ENCODE data around the gene C16orf96. TPM values are rescaled to one million over a fixed set of nuclear protein-coding genes. Genes with fewer than 3 reads are reported as not detected.

C16orf96 gene
- total and polyA plus RNA-seq, 2 of the 8 experiments (the other 6 are each of a cell fraction or from before 2014, with no cell fraction given), result 1.0 to 1.3 TPM

DNA sequence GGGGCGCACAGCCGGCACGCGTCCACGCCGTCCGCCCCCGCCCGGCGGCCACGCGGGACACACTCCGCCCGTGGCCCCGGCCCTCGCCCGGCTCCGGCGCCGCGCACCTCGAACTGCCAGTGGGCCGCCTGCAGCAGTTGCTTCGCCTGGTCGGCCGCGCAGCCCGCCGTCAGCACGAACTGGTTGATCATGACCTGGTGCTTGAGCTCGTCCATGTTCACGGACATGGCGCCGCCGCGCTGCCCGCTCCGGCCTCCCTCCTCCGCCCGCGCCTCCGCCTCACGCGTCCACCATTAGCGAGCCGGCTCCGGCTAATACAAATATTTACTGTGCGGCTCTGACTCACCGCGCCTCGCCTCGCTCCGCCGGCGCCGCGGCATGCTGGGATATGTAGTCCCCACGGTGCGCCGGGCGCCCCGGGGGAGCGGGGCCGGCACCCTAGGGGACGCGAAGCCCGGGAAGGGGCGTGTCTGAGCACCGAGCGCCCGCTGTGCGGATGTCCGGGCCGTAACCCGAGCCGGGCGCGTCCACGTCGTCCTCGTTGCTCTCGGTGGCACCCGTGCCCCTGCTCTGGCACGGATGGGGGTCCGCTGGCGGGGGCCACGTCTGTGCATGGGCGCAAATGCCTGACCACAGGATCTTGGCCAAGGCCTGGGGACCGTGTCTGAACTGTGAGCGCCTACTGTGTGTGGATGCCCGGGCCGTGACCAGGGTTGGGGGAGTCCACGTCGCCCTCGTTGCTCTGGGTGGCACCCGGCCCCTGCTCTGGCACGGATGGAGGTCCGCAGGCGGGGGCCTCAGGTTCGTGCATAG is 58.6 kb downstream of the C16orf96 start, which contains the start of gene UBALD1:
Gene UBALD1, minus strand, starts transcription at position 318 of the 813 bp plus-strand sequence. Its CDS starts 91 bp downstream, at position 227.
- CTCF ChIA-PET (ENCODE audit: partially characterized antibody), result interaction anchor here (0.6 to 2.9 kb wide), 7 partner anchors 9 to 349 kb away, joined by 3 to 17 read pairs (median 4); partner anchors contain the start of gene MGRN1
- TF ChIP-seq RAD21 (IDR thresholded peaks at IDR 0.05 in 1 of 2, conservative IDR thresholded peaks at IDR 0.05 in 1 of 2; ENCODE audit: low read depth in 2 of 2, low read length in 2 of 2) (no peak), SUZ12 (IDR thresholded peaks at IDR 0.05; ENCODE audit: low read length) (no peak), BACH1 (IDR thresholded peaks at IDR 0.05; ENCODE audit: low read length) (peak; percentile 64), MAFK (IDR thresholded peaks at IDR 0.05; ENCODE audit: low read depth, low read length) (no peak), ZNF274 (IDR thresholded peaks at IDR 0.05; ENCODE audit: borderline replicate concordance, extremely low read depth, low read length) (no peak), CHD1 (IDR thresholded peaks at IDR 0.05; ENCODE audit: low read depth, low read length) (no peak; the same call in 1 of the 2 replicates), GABPA (IDR thresholded peaks at IDR 0.05; ENCODE audit: borderline replicate concordance, insufficient read depth, low read length) (no peak), EGR1 (IDR thresholded peaks at IDR 0.05; ENCODE audit: borderline replicate concordance, low read depth, low read length) (no peak), POU5F1 (IDR thresholded peaks at IDR 0.05; ENCODE audit: low read depth, low read length) (no peak), POLR2A (IDR thresholded peaks at IDR 0.05; ENCODE audit: control extremely low read depth in 1 of 2, low read depth in 2 of 2, low read length in 2 of 2) (peak in 1 of 2 experiments; percentile 93; a peak in 2 of 3 replicates), RFX5 (IDR thresholded peaks at IDR 0.05; ENCODE audit: borderline replicate concordance, low read depth, low read length) (no peak)

More for the DNA sequence above, 58.6 kb downstream of the C16orf96 start, which contains the start of gene UBALD1:
- peak within 1 kb of the TSS; percentile 99 for H2BK15ac ChIP-seq (ENCODE audit: low read length)
- peak within 1 kb of the TSS; percentile 87 for H4K5ac ChIP-seq (ENCODE audit: insufficient read length, low read depth, low read length)
- peak within 1 kb of the TSS; percentile 99 for H4K8ac ChIP-seq (ENCODE audit: extremely low read depth, insufficient read depth, low read length)
- peak within 1 kb of the TSS; percentile 99 for H2BK5ac ChIP-seq (ENCODE audit: low read depth, low read length)
- peak within 1 kb of the TSS; percentile 83 to 87 (median 85) for H3K4me3 ChIP-seq (ENCODE audit: extremely low read depth in 1 of 4, insufficient read depth in 2 of 4, low read depth in 3 of 4, low read length in 4 of 4)
- H2BK120ac ChIP-seq (replicated peaks; ENCODE audit: low read depth, low read length), result peak within 1 kb of the TSS; percentile 72
- H4K20me1 ChIP-seq (replicated peaks in 1 of 2; ENCODE audit: control insufficient read depth in 1 of 2, insufficient read depth in 2 of 2, low read length in 2 of 2), result peaks cover 8 to 18% of the 10 kb centered on the region in 2 experiments
- peaks cover 13 to 45% of the 10 kb centered on the region in 2 experiments; a peak in 3 of 4 replicates for H3K79me2 ChIP-seq (ENCODE audit: control insufficient read depth in 1 of 2, insufficient read depth in 2 of 2, low read length in 2 of 2)
- H3K9me3 ChIP-seq (ENCODE audit: insufficient read depth in 2 of 2, low read depth in 1 of 2, low read length in 1 of 2), result no peaks in the 10 kb centered on the region
- POLR2A ChIA-PET (ENCODE audit: partially characterized antibody), result interaction anchor here (0.5 to 13.3 kb wide), 13 partner anchors 10 to 240 kb away, joined by 3 to 126 read pairs (median 5); partner anchors contain the start of genes CDIP1, MGRN1 and ZNF500
- H3K56ac ChIP-seq (replicated peaks; ENCODE audit: insufficient read length, low read depth, low read length), result peak within 1 kb of the TSS; percentile 92
- peaks cover 0 to 52% (median 35%) of the 10 kb centered on the region in 4 experiments; a peak in 6 of 7 replicates for H3K4me1 ChIP-seq (replicated peaks in 1 of 4; ENCODE audit: control insufficient read depth in 3 of 4, insufficient read depth in 4 of 4, low read length in 3 of 4)
- WGBS, 2 experiments (ENCODE audit: extremely low coverage in 1 of 2, insufficient coverage in 1 of 2, insufficient read length in 1 of 2, insufficient replicate concordance in 2 of 2, low coverage in 1 of 2, low lambda C conversion rate in 2 of 2, missing lambda C conversion rate in 1 of 2), result 17% methylated on average over 84 of the region's 100 CpGs; no CpG with 5 or more reads in 1 of the 2 experiments
- H3K4ac ChIP-seq (replicated peaks; ENCODE audit: insufficient read length, low read depth, low read length), result peak within 1 kb of the TSS; percentile 85
- H2AFZ ChIP-seq (ENCODE audit: low read length), result no peak within 1 kb of the TSS
- DNase-seq (ENCODE audit: low read depth in 1 of 2, low spot score in 2 of 2), result peak in 1 of 2 experiments; percentile 88
- peak within 1 kb of the TSS; percentile 98 for H4K91ac ChIP-seq (replicated peaks; ENCODE audit: insufficient read length, low read length)
- peak within 1 kb of the TSS; percentile 95 to 97 for H3K4me2 ChIP-seq (ENCODE audit: insufficient read depth in 1 of 2, low read depth in 2 of 2, low read length in 2 of 2)
- 0 out of 2 replicates have a peak within 1 kb of the TSS, but pooled peaks have one; percentile 93 for H2BK20ac ChIP-seq (ENCODE audit: low read length)
- peak within 1 kb of the TSS; percentile 91 for H3K27ac ChIP-seq (ENCODE audit: low read depth, low read length)
- peak within 1 kb of the TSS; percentile 86 to 97 (median 94) for H3K9ac ChIP-seq (replicated peaks in 1 of 4; ENCODE audit: extremely low read depth in 1 of 4, low read depth in 3 of 4, low read length in 3 of 4)
- no peak for FAIRE-seq
- H2BK12ac ChIP-seq (ENCODE audit: low read depth, low read length), result peak within 1 kb of the TSS; percentile 97
- no peaks in the 10 kb centered on the region for H3K27me3 ChIP-seq (replicated peaks in 1 of 4; ENCODE audit: control insufficient read depth in 3 of 4, extremely low read depth in 1 of 4, insufficient read depth in 3 of 4, low read length in 3 of 4)
- no peak within 1 kb of the TSS for H3K23ac ChIP-seq (ENCODE audit: insufficient read length)
- H3K18ac ChIP-seq (ENCODE audit: extremely low read depth, low read length), result peak within 1 kb of the TSS; percentile 71
- peaks cover 12% of the 10 kb centered on the region for H3K23me2 ChIP-seq (ENCODE audit: low read depth, low read length)
- peak within 1 kb of the TSS; percentile 98; the same call in 1 of the 2 replicates for H2AK5ac ChIP-seq (ENCODE audit: low read depth, low read length)
- peaks cover 9% of the 10 kb centered on the region; the same call in 1 of the 2 replicates for H3K79me1 ChIP-seq (ENCODE audit: low read depth, low read length)
- peaks cover 0 to under 1% (median 0%) of the 10 kb centered on the region in 4 experiments; a peak in 2 of 8 replicates for H3K36me3 ChIP-seq (ENCODE audit: control insufficient read depth in 2 of 4, insufficient read depth in 4 of 4, low read length in 3 of 4)
- H3K14ac ChIP-seq (ENCODE audit: insufficient read length), result no peak within 1 kb of the TSS

All from H1 (cell line).